Inflammatory macrophage (primary cell): Measurements from ENCODE around the gene OR1K1.
A peak's percentile ranks its signal among the peaks of the same experiment; 100 is the strongest.
"Not testable (repeated sequence)": the region's sequence is repeated elsewhere in the genome, so short reads cannot be mapped to it uniquely, and the experiment has no call there.

ENCODE experiments used
- DNase-seq, 2 donors: peaks; one replicate each; pipeline ENCODE4 v3.0.0-alpha.2; 2020 to 2022
- total RNA-seq, 18 experiments: gene quantifications; one replicate each; lab custom pipeline; 2026; ENCODE audit warnings: mixed read lengths in 6 of 18, inconsistent platforms in 2 of 18; lab: John Stamatoyannopoulos, UW

The OR1K1 gene
- 0 reads per million in 18 experiments for total RNA-seq

- DNase-seq: no peak
Observed at GRCh38 chr9:122800066-122801060, at the start of gene OR1K1. TSS of gene OR1K1 (plus strand) at chr9:122800123. CDS start at chr9:122800123, 0 bp downstream.

- DNase-seq: no peak
Observed at GRCh38 chr9:122754825-122755224, 45.1 kb upstream of the OR1K1 start.

- no peak for DNase-seq
Observed at GRCh38 chr9:122767817-122768216, 32.1 kb upstream of the OR1K1 start.

GRCh38 chr9:122777052-122777451 lies 22.9 kb upstream of the OR1K1 start:
- no peak for DNase-seq

- DNase-seq: no peak
Observed at GRCh38 chr9:122777935-122778627, 21.8 kb upstream of the OR1K1 start.

- DNase-seq: no peak
Observed at GRCh38 chr9:122779181-122779580, 20.7 kb upstream of the OR1K1 start.

- DNase-seq: no peak
Observed at GRCh38 chr9:122780026-122780425, 19.9 kb upstream of the OR1K1 start.

- DNase-seq: no peak
Observed at GRCh38 chr9:122781671-122782070, 18.3 kb upstream of the OR1K1 start.

- no peak for DNase-seq
Observed at GRCh38 chr9:122785269-122785668, 14.7 kb upstream of the OR1K1 start.

- DNase-seq: no peak
Observed at GRCh38 chr9:122786338-122786737, 13.6 kb upstream of the OR1K1 start.

GRCh38 chr9:122788831-122789230 lies 11.1 kb upstream of the OR1K1 start, which contains the start of gene OR5C1:
TSS of gene OR5C1 (plus strand) at chr9:122788933. CDS start at chr9:122788933, 0 bp downstream.
- DNase-seq: no peak

- no peak for DNase-seq
Observed at GRCh38 chr9:122789256-122790046, 10.5 kb upstream of the OR1K1 start.

- no peak for DNase-seq
Observed at GRCh38 chr9:122791872-122792669, 7.9 kb upstream of the OR1K1 start.

GRCh38 chr9:122797316-122798063 lies 2.4 kb upstream of the OR1K1 start:
- no peak for DNase-seq

GRCh38 chr9:122806661-122807060 lies 6.7 kb downstream of the OR1K1 start:
- no peak for DNase-seq

- peak; percentile 60 to 78 for DNase-seq
Observed at GRCh38 chr9:122807271-122807900, 7.5 kb downstream of the OR1K1 start.

- no peak for DNase-seq
Observed at GRCh38 chr9:122808141-122808540, 8.2 kb downstream of the OR1K1 start.

- not testable (repeated sequence) for DNase-seq
Observed at GRCh38 chr9:122809261-122809660, 9.3 kb downstream of the OR1K1 start.

GRCh38 chr9:122810306-122810946 lies 10.5 kb downstream of the OR1K1 start:
- DNase-seq: peak; percentile 79 to 84

- no peak for DNase-seq
Observed at GRCh38 chr9:122812736-122813135, 12.8 kb downstream of the OR1K1 start.
